ENCODE measurements around the gene TIMP2.

GRCh38 chr17:78818152-78818846 lies 106.9 kb downstream of the TIMP2 start:
- TF ChIP-seq POLR2AphosphoS5 (IDR thresholded peaks at IDR 0.05; ENCODE audit: low read depth, low read length) (no peak), POLR2A (IDR thresholded peaks at IDR 0.05; ENCODE audit: low read depth, low read length) (no peak), TAF1 (IDR thresholded peaks at IDR 0.05; ENCODE audit: borderline replicate concordance, low read depth, low read length) (no peak)
